KMS-11 (cell line): ENCODE data around the gene GRAMD2A.

ENCODE experiments used
- H2AFZ ChIP-seq: fragments of 200-600 bp; sonication (generic); 2 replicates; pipeline ENCODE4 v1.6.1; 2016; ENCODE audit warnings: antibody characterized with exemption, mixed run types, low read depth
- H3K27ac ChIP-seq: fragments of 200-600 bp; sonication (generic); 2 replicates; pipeline ENCODE4 v1.6.1; 2016; ENCODE audit warnings: mild to moderate bottlenecking, mixed run types
- H3K27me3 ChIP-seq: fragments of 200-600 bp; sonication (generic); 2 replicates; pipeline ENCODE4 v1.6.1; 2017; ENCODE audit warnings: mild to moderate bottlenecking, low read depth, mixed run types, moderate library complexity; ENCODE audit not compliant: insufficient read depth
- H3K36me3 ChIP-seq: fragments of 200-600 bp; sonication (generic); 2 replicates; pipeline ENCODE4 v1.6.1; 2017; ENCODE audit warnings: mild to moderate bottlenecking, mixed run types; ENCODE audit not compliant: insufficient read depth
- H3K4me1 ChIP-seq: fragments of 200-600 bp; sonication (generic); 2 replicates; pipeline ENCODE4 v1.6.1; 2016; ENCODE audit warnings: mild to moderate bottlenecking, low read depth, mixed run types; ENCODE audit not compliant: poor library complexity, severe bottlenecking
- H3K4me2 ChIP-seq: fragments of 200-600 bp; sonication (generic); 2 replicates; pipeline ENCODE4 v1.7.0; 2016; ENCODE audit warnings: mild to moderate bottlenecking, mixed run types
- H3K4me3 ChIP-seq: fragments of 200-600 bp; sonication (generic); IDR thresholded peaks from 2 replicates; pipeline ENCODE4 v1.6.1; 2017; ENCODE audit warnings: low read depth, low read length, mixed read lengths; ENCODE audit not compliant: insufficient read depth
- H3K79me2 ChIP-seq: fragments of 200-600 bp; sonication (generic); 2 replicates; pipeline ENCODE4 v1.6.1; 2016; ENCODE audit warnings: low read depth, mixed run types; ENCODE audit not compliant: insufficient read depth
- H3K9ac ChIP-seq: fragments of 200-600 bp; sonication (generic); 2 replicates; pipeline ENCODE4 v1.6.1; 2016; ENCODE audit warnings: mild to moderate bottlenecking, mixed run types
- H4K20me1 ChIP-seq: fragments of 200-600 bp; sonication (generic); 2 replicates; pipeline ENCODE4 v1.6.1; 2016; ENCODE audit warnings: mild to moderate bottlenecking, mixed run types; ENCODE audit not compliant: insufficient read depth
- CTCF ChIP-seq: fragments of 200-600 bp; sonication (generic); conservative IDR thresholded peaks from 2 replicates; pipeline ENCODE4 v1.6.1; 2017; ENCODE audit warnings: low read depth, mild to moderate bottlenecking, antibody characterized with exemption, low read length, moderate library complexity, mixed read lengths

The GRAMD2A gene

DNA sequence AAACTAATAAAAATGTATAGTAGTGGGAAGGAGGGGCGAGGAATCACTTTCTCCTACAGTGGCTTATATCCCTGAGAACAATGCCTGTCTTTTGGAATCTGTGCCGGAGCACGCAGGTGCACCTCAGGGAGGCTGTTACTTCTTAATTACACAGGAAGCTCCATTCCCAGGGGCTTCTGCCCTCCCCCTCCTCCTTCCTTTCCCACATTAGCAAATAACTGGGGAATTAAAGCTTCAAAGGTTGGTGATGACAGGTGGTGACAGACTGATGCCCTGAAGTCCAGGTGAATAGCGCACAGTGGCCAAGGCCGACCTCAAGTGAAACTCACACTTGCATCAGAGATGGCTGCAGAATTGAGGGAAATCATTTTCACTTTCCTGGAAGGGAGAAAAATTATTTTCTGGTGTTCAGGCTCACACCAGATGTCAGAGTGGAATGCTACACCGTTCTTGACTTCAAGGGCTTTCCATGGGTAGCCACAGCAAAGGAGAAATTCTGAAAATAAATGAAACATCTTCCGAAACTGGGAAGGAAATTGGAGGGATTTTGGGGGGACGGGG lies 3.7 kb downstream of the GRAMD2A start:
- TF ChIP-seq CTCF = no peak
- Histone ChIP-seq H3K79me2 (no peaks in the 10 kb centered on the region), H3K4me3 (no peak overlapping the region), H3K4me2 (no peak overlapping the region), H4K20me1 (no peaks in the 10 kb centered on the region), H3K36me3 (no peaks in the 10 kb centered on the region), H2AFZ (no peak overlapping the region), H3K9ac (no peak overlapping the region), H3K4me1 (no peaks in the 10 kb centered on the region), H3K27me3 (no peaks in the 10 kb centered on the region), H3K27ac (no peak overlapping the region)

DNA sequence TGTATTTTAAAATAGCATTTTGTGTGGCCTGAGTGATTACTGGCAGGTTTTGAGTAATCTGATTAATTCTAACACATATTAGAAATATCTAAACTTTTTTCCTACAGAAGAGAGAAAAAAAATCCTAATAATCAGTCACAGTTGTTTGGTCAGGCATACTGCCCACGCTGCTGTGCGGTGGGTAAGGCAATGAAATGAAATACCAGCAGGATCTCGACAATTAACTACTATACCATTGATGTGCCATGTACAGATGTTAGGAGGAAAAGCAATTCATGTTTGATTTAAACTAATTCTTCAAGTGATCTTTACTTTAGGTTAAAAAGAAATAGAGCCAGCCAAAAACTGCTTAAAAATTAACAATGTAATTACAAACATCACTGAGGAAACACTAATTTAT lies 5.2 kb downstream of the GRAMD2A start:
- H3K4me1 ChIP-seq = no peaks in the 10 kb centered on the region
- H2AFZ ChIP-seq = no peak overlapping the region
- H3K9ac ChIP-seq = no peak overlapping the region
- no peaks in the 10 kb centered on the region for H3K36me3 ChIP-seq
- no peaks in the 10 kb centered on the region for H3K79me2 ChIP-seq
- H4K20me1 ChIP-seq = no peaks in the 10 kb centered on the region
- no peaks in the 10 kb centered on the region for H3K27me3 ChIP-seq
- H3K4me2 ChIP-seq = no peak overlapping the region
- TF ChIP-seq CTCF = no peak
- no peak overlapping the region for H3K4me3 ChIP-seq
- H3K27ac ChIP-seq = no peak overlapping the region

GRCh38 chr15:72189250-72189902 lies 8.2 kb downstream of the GRAMD2A start:
- Histone ChIP-seq H3K27ac (no peak overlapping the region), H4K20me1 (no peaks in the 10 kb centered on the region), H3K79me2 (no peaks in the 10 kb centered on the region), H3K4me1 (no peaks in the 10 kb centered on the region), H3K36me3 (no peaks in the 10 kb centered on the region), H3K27me3 (no peaks in the 10 kb centered on the region), H3K9ac (no peak overlapping the region), H3K4me3 (no peak overlapping the region), H2AFZ (no peak overlapping the region), H3K4me2 (no peak overlapping the region)
- TF ChIP-seq CTCF = no peak

GRCh38 chr15:72184165-72184811 lies 13.3 kb downstream of the GRAMD2A start:
- H3K27me3 ChIP-seq = no peaks in the 10 kb centered on the region
- no peak for TF ChIP-seq CTCF
- no peak overlapping the region for H2AFZ ChIP-seq
- H4K20me1 ChIP-seq = no peaks in the 10 kb centered on the region
- H3K9ac ChIP-seq = no peak overlapping the region
- H3K4me3 ChIP-seq = no peak overlapping the region
- H3K4me2 ChIP-seq = no peak overlapping the region
- H3K79me2 ChIP-seq = no peaks in the 10 kb centered on the region
- no peaks in the 10 kb centered on the region for H3K36me3 ChIP-seq
- H3K27ac ChIP-seq = no peak overlapping the region
- H3K4me1 ChIP-seq = no peaks in the 10 kb centered on the region
